ENCODE data around the gene UXS1.

- TF ChIP-seq, protein P1, sequence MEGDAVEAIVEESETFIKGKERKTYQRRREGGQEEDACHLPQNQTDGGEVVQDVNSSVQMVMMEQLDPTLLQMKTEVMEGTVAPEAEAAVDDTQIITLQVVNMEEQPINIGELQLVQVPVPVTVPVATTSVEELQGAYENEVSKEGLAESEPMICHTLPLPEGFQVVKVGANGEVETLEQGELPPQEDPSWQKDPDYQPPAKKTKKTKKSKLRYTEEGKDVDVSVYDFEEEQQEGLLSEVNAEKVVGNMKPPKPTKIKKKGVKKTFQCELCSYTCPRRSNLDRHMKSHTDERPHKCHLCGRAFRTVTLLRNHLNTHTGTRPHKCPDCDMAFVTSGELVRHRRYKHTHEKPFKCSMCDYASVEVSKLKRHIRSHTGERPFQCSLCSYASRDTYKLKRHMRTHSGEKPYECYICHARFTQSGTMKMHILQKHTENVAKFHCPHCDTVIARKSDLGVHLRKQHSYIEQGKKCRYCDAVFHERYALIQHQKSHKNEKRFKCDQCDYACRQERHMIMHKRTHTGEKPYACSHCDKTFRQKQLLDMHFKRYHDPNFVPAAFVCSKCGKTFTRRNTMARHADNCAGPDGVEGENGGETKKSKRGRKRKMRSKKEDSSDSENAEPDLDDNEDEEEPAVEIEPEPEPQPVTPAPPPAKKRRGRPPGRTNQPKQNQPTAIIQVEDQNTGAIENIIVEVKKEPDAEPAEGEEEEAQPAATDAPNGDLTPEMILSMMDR (IDR thresholded peaks at IDR 0.05) = no peak
- TF ChIP-seq PRDM15 (CRISPR knock-in tag; IDR thresholded peaks at IDR 0.05) (no peak), NFATC4 (CRISPR knock-in tag; IDR thresholded peaks at IDR 0.05) (no peak)
- TF ChIP-seq, protein P2, sequence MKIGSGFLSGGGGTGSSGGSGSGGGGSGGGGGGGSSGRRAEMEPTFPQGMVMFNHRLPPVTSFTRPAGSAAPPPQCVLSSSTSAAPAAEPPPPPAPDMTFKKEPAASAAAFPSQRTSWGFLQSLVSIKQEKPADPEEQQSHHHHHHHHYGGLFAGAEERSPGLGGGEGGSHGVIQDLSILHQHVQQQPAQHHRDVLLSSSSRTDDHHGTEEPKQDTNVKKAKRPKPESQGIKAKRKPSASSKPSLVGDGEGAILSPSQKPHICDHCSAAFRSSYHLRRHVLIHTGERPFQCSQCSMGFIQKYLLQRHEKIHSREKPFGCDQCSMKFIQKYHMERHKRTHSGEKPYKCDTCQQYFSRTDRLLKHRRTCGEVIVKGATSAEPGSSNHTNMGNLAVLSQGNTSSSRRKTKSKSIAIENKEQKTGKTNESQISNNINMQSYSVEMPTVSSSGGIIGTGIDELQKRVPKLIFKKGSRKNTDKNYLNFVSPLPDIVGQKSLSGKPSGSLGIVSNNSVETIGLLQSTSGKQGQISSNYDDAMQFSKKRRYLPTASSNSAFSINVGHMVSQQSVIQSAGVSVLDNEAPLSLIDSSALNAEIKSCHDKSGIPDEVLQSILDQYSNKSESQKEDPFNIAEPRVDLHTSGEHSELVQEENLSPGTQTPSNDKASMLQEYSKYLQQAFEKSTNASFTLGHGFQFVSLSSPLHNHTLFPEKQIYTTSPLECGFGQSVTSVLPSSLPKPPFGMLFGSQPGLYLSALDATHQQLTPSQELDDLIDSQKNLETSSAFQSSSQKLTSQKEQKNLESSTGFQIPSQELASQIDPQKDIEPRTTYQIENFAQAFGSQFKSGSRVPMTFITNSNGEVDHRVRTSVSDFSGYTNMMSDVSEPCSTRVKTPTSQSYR (CRISPR knock-in tag; IDR thresholded peaks at IDR 0.05) = no peak
These were observed 3.8 kb upstream of the UXS1 start for GRCh38 chr2:106197878-106198277.

Measured in WTC11 (cell line).